WTC11 (cell line): ENCODE results near the gene TANC1. TPM values are rescaled to one million over a fixed set of nuclear protein-coding genes. Genes with fewer than 3 reads are reported as not detected.

Source experiments
- ATAC-seq: fragments of 200-7000 bp; cut with Tn5 transposase; 2 replicates; pipeline ENCODE4 v1.10.0; 2021; ENCODE audit warnings: mild to moderate bottlenecking, moderate library complexity
- CTCF ChIA-PET: fragments of 300-600 bp; sonication (Branson Sonifier 250); formaldehyde crosslinking; loops from one replicate; lab custom pipeline; 2021; ENCODE audit warnings: antibody characterized with exemption; lab: Charles Lee
- POLR2A ChIA-PET: fragments of 350-600 bp; sonication (Branson Sonifier 250); formaldehyde crosslinking; loops from one replicate; lab custom pipeline; 2021; ENCODE audit warnings: antibody characterized with exemption; lab: Charles Lee
- DNase-seq: peaks from one replicate; pipeline ENCODE4 v3.0.0; 2021; ENCODE audit warnings: low spot score
- H3K27ac Mint-ChIP-seq: 2 replicates; pipeline ENCODE4 v1.8.0; 2021; ENCODE audit warnings: mixed read lengths
- H3K27me3 Mint-ChIP-seq: 2 replicates; pipeline ENCODE4 v1.8.0; 2021; ENCODE audit warnings: low read depth, mild to moderate bottlenecking, moderate library complexity, mixed read lengths
- H3K36me3 Mint-ChIP-seq: 2 replicates; pipeline ENCODE4 v1.8.0; 2021; ENCODE audit warnings: mixed read lengths
- H3K4me1 Mint-ChIP-seq: 2 replicates; pipeline ENCODE4 v1.8.0; 2022; ENCODE audit warnings: mixed read lengths
- H3K4me3 Mint-ChIP-seq: 2 replicates; pipeline ENCODE4 v1.8.0; 2021; ENCODE audit warnings: mild to moderate bottlenecking, moderate library complexity, mixed read lengths
- H3K9me3 Mint-ChIP-seq: 2 replicates; pipeline ENCODE4 v1.8.0; 2021; ENCODE audit warnings: mixed read lengths
- ETV6 ChIP-seq: sonication (generic); formaldehyde crosslinking; IDR thresholded peaks from 2 replicates; pipeline ENCODE4 v1.8.1; 2022; ENCODE audit warnings: mild to moderate bottlenecking, missing genetic modification reagents
- HMGXB4 ChIP-seq: sonication (generic); formaldehyde crosslinking; IDR thresholded peaks from 2 replicates; pipeline ENCODE4 v1.8.1; 2023; ENCODE audit warnings: mild to moderate bottlenecking, moderate library complexity, missing genetic modification reagents
- NFE2L1 ChIP-seq: sonication (generic); formaldehyde crosslinking; IDR thresholded peaks from 2 replicates; pipeline ENCODE4 v1.8.1; 2023; ENCODE audit warnings: missing genetic modification reagents
- ZMAT4 ChIP-seq: fragments of 250-450 bp; sonication (Bioruptor Pico); IDR thresholded peaks from 2 replicates; pipeline ENCODE4 v1.9.0; 2021; ENCODE audit warnings: mild to moderate bottlenecking
- ZNF121 ChIP-seq: sonication (generic); formaldehyde crosslinking; IDR thresholded peaks from 2 replicates; pipeline ENCODE4 v1.8.0; 2023; ENCODE audit warnings: missing genetic modification reagents
- ZNF219 ChIP-seq: sonication (generic); formaldehyde crosslinking; IDR thresholded peaks from 2 replicates; pipeline ENCODE4 v1.8.0; 2023; ENCODE audit warnings: missing genetic modification reagents, mild to moderate bottlenecking, borderline replicate concordance
- ZNF263 ChIP-seq: sonication (generic); formaldehyde crosslinking; IDR thresholded peaks from 2 replicates; pipeline ENCODE4 v1.8.1; 2022; ENCODE audit warnings: low read depth, mild to moderate bottlenecking, moderate library complexity, missing genetic modification reagents
- total RNA-seq: library from RNA; stranded (reverse); gene quantifications from 3 replicates; pipeline ENCODE4 v1.2.3, GENCODE V29; 2021
- TF ChIP-seq, protein P1 (sequence below): fragments of 250-450 bp; sonication (Bioruptor Pico); IDR thresholded peaks from 2 replicates; pipeline ENCODE4 v1.9.0; 2021; ENCODE audit warnings: mild to moderate bottlenecking
- TF ChIP-seq, protein P2 (sequence below): sonication (generic); formaldehyde crosslinking; IDR thresholded peaks from 2 replicates; pipeline ENCODE4 v1.8.1; 2023; ENCODE audit warnings: mild to moderate bottlenecking, missing genetic modification reagents
- TF ChIP-seq, protein P3 (sequence below): sonication (generic); formaldehyde crosslinking; IDR thresholded peaks from 2 replicates; pipeline ENCODE4 v1.8.0; 2022; ENCODE audit warnings: missing genetic modification reagents
- TF ChIP-seq, protein P4 (sequence below): sonication (generic); formaldehyde crosslinking; IDR thresholded peaks from 2 replicates; pipeline ENCODE4 v1.8.0; 2023; ENCODE audit warnings: missing genetic modification reagents, mild to moderate bottlenecking, borderline replicate concordance
- TF ChIP-seq, protein P5 (sequence below): sonication (generic); formaldehyde crosslinking; IDR thresholded peaks from 2 replicates; pipeline ENCODE4 v1.8.0; 2022; ENCODE audit warnings: mild to moderate bottlenecking, missing genetic modification reagents
- TF ChIP-seq, protein P6 (sequence below): sonication (generic); formaldehyde crosslinking; IDR thresholded peaks from 2 replicates; pipeline ENCODE4 v1.8.1; 2023; ENCODE audit warnings: mild to moderate bottlenecking, missing genetic modification reagents, moderate library complexity

TANC1 gene
- total RNA-seq, 1 experiment from 2014 or later, result 11.6 TPM

- H3K9me3 Mint-ChIP-seq, result 0 out of 2 replicates have a peak, but pooled peaks cover 3% of the 10 kb centered on the region
- H3K4me1 Mint-ChIP-seq, result peaks cover 26% of the 10 kb centered on the region
- H3K27me3 Mint-ChIP-seq, result no peaks in the 10 kb centered on the region
- no peak overlapping the region for H3K27ac Mint-ChIP-seq
- no peak for DNase-seq
- no peaks in the 10 kb centered on the region; the same call in 1 of the 2 replicates for H3K36me3 Mint-ChIP-seq
- peak; percentile 35 for ATAC-seq
- CTCF ChIA-PET, result interaction anchor here (1.2 kb wide), 1 partner anchor 71 kb away, joined by 4 read pairs; no protein-coding TSS in a partner anchor
- POLR2A ChIA-PET, result no interaction called here
- no peak overlapping the region for H3K4me3 Mint-ChIP-seq
- TF ChIP-seq ETV6 (CRISPR knock-in tag) (no peak), ZNF121 (no peak), ZNF263 (CRISPR knock-in tag) (peak; percentile 91; the same call in 1 of the 2 replicates)
- TF ChIP-seq, protein P1, sequence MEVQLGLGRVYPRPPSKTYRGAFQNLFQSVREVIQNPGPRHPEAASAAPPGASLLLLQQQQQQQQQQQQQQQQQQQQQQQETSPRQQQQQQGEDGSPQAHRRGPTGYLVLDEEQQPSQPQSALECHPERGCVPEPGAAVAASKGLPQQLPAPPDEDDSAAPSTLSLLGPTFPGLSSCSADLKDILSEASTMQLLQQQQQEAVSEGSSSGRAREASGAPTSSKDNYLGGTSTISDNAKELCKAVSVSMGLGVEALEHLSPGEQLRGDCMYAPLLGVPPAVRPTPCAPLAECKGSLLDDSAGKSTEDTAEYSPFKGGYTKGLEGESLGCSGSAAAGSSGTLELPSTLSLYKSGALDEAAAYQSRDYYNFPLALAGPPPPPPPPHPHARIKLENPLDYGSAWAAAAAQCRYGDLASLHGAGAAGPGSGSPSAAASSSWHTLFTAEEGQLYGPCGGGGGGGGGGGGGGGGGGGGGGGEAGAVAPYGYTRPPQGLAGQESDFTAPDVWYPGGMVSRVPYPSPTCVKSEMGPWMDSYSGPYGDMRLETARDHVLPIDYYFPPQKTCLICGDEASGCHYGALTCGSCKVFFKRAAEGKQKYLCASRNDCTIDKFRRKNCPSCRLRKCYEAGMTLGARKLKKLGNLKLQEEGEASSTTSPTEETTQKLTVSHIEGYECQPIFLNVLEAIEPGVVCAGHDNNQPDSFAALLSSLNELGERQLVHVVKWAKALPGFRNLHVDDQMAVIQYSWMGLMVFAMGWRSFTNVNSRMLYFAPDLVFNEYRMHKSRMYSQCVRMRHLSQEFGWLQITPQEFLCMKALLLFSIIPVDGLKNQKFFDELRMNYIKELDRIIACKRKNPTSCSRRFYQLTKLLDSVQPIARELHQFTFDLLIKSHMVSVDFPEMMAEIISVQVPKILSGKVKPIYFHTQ (CRISPR knock-in tag), result no peak
- TF ChIP-seq, protein P2, sequence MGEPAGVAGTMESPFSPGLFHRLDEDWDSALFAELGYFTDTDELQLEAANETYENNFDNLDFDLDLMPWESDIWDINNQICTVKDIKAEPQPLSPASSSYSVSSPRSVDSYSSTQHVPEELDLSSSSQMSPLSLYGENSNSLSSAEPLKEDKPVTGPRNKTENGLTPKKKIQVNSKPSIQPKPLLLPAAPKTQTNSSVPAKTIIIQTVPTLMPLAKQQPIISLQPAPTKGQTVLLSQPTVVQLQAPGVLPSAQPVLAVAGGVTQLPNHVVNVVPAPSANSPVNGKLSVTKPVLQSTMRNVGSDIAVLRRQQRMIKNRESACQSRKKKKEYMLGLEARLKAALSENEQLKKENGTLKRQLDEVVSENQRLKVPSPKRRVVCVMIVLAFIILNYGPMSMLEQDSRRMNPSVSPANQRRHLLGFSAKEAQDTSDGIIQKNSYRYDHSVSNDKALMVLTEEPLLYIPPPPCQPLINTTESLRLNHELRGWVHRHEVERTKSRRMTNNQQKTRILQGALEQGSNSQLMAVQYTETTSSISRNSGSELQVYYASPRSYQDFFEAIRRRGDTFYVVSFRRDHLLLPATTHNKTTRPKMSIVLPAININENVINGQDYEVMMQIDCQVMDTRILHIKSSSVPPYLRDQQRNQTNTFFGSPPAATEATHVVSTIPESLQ, result no peak
Measured at GRCh38 chr2:158984604-158985135, 16.2 kb downstream of the TANC1 start.

GRCh38 chr2:158988501-158988900 lies 20.1 kb downstream of the TANC1 start:
- Mint-ChIP-seq H3K27me3 (no peaks in the 10 kb centered on the region), H3K9me3 (no peaks in the 10 kb centered on the region), H3K4me3 (no peak overlapping the region), H3K4me1 (peaks cover 23% of the 10 kb centered on the region), H3K36me3 (no peaks in the 10 kb centered on the region), H3K27ac (no peak overlapping the region; the same call in 1 of the 2 replicates)
- POLR2A ChIA-PET, result interaction anchor here (0.6 kb wide), 1 partner anchor 499 kb away, joined by 3 read pairs; no protein-coding TSS in a partner anchor
- CTCF ChIA-PET, result interaction anchor here (1.5 kb wide), 2 partner anchors 48 to 130 kb away, joined by 3 to 5 read pairs; no protein-coding TSS in a partner anchor
- ATAC-seq (peak; percentile 23; the same call in 1 of the 2 replicates), DNase-seq (no peak)
- TF ChIP-seq, protein P3, sequence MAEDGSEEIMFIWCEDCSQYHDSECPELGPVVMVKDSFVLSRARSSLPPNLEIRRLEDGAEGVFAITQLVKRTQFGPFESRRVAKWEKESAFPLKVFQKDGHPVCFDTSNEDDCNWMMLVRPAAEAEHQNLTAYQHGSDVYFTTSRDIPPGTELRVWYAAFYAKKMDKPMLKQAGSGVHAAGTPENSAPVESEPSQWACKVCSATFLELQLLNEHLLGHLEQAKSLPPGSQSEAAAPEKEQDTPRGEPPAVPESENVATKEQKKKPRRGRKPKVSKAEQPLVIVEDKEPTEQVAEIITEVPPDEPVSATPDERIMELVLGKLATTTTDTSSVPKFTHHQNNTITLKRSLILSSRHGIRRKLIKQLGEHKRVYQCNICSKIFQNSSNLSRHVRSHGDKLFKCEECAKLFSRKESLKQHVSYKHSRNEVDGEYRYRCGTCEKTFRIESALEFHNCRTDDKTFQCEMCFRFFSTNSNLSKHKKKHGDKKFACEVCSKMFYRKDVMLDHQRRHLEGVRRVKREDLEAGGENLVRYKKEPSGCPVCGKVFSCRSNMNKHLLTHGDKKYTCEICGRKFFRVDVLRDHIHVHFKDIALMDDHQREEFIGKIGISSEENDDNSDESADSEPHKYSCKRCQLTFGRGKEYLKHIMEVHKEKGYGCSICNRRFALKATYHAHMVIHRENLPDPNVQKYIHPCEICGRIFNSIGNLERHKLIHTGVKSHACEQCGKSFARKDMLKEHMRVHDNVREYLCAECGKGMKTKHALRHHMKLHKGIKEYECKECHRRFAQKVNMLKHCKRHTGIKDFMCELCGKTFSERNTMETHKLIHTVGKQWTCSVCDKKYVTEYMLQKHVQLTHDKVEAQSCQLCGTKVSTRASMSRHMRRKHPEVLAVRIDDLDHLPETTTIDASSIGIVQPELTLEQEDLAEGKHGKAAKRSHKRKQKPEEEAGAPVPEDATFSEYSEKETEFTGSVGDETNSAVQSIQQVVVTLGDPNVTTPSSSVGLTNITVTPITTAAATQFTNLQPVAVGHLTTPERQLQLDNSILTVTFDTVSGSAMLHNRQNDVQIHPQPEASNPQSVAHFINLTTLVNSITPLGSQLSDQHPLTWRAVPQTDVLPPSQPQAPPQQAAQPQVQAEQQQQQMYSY (CRISPR knock-in tag), result no peak
- no peak for TF ChIP-seq ZNF219 (CRISPR knock-in tag)
- TF ChIP-seq, protein P4, sequence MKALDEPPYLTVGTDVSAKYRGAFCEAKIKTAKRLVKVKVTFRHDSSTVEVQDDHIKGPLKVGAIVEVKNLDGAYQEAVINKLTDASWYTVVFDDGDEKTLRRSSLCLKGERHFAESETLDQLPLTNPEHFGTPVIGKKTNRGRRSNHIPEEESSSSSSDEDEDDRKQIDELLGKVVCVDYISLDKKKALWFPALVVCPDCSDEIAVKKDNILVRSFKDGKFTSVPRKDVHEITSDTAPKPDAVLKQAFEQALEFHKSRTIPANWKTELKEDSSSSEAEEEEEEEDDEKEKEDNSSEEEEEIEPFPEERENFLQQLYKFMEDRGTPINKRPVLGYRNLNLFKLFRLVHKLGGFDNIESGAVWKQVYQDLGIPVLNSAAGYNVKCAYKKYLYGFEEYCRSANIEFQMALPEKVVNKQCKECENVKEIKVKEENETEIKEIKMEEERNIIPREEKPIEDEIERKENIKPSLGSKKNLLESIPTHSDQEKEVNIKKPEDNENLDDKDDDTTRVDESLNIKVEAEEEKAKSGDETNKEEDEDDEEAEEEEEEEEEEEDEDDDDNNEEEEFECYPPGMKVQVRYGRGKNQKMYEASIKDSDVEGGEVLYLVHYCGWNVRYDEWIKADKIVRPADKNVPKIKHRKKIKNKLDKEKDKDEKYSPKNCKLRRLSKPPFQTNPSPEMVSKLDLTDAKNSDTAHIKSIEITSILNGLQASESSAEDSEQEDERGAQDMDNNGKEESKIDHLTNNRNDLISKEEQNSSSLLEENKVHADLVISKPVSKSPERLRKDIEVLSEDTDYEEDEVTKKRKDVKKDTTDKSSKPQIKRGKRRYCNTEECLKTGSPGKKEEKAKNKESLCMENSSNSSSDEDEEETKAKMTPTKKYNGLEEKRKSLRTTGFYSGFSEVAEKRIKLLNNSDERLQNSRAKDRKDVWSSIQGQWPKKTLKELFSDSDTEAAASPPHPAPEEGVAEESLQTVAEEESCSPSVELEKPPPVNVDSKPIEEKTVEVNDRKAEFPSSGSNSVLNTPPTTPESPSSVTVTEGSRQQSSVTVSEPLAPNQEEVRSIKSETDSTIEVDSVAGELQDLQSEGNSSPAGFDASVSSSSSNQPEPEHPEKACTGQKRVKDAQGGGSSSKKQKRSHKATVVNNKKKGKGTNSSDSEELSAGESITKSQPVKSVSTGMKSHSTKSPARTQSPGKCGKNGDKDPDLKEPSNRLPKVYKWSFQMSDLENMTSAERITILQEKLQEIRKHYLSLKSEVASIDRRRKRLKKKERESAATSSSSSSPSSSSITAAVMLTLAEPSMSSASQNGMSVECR, result no peak
- TF ChIP-seq, protein P5, sequence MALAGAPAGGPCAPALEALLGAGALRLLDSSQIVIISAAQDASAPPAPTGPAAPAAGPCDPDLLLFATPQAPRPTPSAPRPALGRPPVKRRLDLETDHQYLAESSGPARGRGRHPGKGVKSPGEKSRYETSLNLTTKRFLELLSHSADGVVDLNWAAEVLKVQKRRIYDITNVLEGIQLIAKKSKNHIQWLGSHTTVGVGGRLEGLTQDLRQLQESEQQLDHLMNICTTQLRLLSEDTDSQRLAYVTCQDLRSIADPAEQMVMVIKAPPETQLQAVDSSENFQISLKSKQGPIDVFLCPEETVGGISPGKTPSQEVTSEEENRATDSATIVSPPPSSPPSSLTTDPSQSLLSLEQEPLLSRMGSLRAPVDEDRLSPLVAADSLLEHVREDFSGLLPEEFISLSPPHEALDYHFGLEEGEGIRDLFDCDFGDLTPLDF (CRISPR knock-in tag), result no peak
- no peak for TF ChIP-seq HMGXB4
- no peak for TF ChIP-seq NFE2L1 (CRISPR knock-in tag)
- TF ChIP-seq ZMAT4 (CRISPR knock-in tag), result no peak
- TF ChIP-seq, protein P6, sequence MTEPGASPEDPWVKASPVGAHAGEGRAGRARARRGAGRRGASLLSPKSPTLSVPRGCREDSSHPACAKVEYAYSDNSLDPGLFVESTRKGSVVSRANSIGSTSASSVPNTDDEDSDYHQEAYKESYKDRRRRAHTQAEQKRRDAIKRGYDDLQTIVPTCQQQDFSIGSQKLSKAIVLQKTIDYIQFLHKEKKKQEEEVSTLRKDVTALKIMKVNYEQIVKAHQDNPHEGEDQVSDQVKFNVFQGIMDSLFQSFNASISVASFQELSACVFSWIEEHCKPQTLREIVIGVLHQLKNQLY, result no peak
